Stimulated activated CD4-positive, alpha-beta T cell treated with anti-CD3 and anti-CD28 coated beads, Interleukin-4, amount 100 ng/mL, for 4 hours (primary cell): ENCODE measurements around the gene HOXC10.

ENCODE experiments used
- DNase-seq, 2 experiments: peaks; one replicate each; pipeline ENCODE4 v3.0.0-alpha.2; 2020

Gene HOXC10

DNA sequence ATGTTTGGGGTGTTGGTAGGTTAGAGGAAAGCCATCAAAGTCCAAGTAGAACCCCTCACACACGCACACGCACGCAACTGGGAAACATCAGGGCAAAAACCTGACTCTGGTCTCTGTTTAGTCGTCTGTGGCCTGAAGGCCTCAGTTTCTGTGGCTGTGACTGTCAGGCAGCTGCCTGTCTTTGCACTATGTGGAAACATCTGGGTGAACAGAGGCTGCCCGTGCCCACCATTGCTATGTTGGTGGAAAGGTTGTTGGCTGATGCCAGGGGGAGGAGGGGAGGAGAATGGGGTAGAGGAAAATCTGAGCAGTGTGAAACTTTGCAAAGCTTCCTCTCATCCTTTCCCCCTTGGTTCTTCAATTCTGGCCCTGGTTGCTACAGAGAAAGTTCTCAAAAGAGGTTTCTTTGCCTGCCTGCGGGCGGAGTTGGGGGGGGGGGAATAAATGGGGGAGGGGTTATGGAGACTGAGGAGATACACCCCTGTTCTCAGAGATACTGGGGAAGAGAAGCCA is 7.5 kb downstream of the HOXC10 start:
- no peak for DNase-seq

DNA sequence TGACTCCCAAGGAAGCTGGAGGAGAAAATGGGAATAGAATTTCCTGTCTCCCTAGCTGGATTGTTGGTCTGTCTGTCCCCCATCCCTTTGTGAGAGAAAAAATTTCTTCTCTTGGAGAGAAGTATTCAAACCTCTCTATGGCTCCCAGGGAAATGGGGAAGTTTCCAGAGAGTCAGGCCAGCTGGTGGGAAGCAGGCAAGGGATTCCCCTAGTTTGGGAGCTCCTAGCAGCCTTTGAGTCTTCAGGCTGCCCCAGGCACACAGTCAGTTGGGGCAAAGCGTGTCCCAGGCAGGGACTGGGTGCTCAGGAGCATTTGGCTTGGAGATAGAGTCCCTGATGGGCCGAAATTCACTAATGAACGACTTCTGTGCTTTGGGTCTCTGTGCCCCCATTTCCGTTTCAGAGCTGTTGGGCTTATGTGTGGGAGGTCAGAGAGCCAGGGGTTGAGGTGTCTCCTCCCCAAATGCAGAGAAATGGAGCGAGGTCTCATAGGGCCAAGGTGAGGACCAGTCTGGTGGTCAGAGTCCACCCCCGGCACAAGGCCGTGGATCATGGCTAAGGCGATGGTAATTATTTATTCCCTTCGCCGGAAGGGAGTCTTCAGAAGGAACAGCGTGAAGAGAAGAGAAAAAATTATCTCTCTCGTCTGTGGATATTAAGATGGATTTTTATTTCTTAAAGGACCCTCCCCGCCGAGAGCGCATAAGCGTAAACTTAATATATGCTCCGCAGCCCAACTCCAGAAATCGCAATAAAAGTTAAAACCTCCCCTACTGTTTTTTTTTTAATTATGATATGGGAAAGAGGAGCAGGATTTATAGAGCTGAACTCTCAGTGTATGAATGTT is 8.4 kb downstream of the HOXC10 start:
- DNase-seq: no peak

DNA sequence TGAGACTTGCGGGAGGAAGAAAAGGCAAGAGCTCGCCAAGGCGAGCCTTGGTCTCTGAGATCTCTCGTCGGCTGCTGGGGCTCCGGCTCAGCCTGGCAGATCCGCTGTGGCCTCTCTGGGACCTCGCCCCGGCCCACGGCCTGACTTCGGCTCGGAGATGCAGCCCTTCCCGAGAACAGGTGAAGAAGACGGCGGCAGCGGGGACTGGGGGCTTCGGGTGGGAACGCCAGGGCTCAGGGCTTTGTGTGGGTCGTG is 9.0 kb downstream of the HOXC10 start:
- no peak for DNase-seq

DNA sequence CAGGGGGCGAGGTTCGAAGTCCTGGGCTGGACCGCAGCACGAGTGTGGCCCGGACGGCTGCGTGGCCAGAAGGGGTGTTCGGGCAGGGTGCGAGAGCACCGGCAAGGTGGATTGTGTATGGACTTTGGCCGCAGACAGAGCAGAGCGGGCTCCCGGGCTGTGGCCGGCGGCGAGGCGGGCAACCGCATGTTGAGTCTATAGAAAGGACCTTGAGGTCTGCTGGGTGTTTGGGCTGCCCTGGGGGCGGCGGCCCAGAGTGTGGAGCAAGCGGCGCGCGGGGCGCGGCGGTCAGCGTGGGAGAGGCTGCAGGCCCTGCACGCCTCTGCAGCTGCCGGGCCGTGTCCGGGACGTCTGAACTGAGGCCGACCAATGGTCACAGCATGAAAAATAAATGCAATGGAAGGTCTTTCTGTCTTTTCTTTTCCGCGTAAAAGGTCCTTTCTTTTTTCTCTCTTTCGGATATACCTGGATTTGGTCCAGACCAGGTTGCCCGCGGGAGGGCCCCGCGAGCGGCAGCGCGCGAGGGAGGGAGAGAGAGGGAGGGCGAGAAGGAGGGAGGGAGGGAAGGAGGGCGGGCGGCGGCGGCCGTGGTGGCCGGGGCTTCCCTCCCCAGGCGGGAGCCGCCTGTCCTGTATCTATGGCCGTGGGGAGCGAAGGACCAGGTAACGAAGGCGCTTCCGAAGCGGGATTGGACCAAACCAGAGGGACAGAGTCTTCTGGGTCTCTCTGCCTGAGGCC is 9.5 kb downstream of the HOXC10 start:
- no peak for DNase-seq

DNA sequence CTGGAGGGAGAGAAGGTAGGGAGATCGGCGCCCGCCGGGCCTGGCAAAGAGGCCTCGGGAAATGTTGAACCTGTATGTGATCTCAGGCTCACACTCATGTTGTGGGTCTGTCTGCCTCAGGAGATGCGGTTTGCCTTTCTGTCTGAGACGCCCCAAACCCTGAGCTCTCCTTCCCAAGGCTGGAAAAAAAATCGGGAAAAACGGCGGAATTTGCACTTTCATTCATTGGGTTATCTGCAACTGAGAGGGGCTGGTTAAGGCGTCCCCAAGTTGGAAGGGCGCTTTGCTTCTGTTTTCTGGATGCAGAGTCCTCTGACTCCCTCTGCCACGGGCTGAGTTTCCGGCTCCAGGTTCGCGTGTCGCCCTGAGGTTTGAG is 10.0 kb downstream of the HOXC10 start:
- no peak for DNase-seq

DNA sequence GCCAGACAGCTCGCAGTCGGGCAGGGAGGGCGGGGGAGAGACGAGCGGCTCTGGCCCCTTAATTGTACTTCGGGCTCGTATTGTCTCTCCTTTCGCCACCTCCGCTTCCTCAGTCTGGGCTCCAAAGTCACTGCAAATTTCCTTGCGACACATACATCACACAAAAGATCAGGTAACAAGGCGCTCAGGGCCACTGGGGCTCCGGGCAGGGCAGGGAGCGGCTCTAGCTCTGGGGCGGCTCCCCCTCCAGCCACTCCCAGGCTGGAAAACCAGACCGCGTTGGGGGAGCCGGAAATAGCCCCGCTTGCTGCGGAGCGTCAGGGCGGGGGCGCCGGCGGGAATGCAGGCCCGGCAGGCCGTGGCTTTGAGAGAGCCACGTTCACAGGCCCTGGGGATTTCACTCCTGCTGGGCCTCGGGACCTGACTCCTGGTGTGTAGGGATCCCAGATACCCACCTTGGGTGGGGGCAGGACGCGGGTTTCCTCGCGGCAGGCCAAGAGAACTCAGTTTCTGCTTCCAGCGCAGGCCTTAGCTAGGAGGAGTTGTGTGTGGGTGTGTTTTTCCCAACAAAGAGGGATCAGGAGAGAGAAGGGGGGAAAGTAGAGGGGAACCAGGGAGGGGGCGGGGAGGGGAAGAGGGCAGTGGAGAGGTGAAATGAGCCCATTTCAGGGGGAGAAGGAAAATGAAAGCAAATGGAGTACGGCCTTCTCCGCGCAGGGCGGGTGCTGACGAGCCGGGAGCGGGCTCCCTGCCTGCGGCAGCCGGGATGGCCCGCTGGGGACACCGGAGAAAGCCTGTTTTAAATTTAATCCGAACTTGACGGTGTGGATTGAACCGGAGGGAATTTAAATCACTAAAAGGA is 10.7 kb downstream of the HOXC10 start:
- DNase-seq: no peak

DNA sequence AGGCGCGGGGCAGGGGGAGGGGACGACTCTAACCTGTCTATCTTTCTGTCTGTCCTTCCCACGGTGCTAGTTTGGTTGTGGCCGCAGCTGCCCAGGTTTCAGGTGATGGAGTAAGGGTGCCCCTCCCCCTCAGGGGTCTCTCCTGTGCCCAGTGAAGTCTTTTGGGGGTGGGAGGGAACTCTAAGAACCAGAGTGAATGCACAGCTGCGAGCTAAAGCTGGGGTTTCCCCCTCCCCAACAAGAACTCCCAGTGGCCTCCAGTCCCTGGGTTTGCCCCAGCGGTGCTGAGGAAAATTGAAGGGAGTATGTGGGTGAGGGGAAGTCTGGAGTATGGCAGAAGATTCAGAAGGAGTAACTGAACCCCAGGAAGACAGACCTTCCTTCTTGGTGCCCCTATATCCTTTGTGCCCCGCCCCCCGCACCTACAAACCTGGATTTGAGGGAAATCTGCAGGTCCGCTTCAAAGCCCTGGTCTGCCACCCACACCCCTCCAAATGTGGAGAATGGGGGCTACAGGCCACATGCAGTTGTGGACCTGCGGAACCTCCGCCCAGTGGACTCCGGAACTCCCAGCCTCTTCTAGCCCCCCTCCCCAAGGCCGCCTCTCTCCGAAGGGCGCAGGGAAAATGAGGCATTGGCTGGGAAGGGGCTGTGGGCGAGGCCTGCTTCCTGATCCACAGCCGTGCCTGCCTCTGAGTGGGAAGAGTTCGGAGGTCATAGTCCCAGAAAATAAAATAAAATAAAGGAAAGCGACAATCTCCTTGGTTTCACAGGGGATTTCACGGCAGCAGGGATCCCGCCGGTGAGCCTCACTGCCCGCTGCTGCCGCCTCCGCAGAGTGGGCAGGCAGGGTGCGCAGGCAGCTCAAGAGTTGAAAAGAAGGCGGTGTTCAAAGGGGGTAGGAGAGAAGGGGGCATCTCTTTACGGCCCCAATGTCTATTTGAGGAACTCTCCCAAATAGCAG is 11.6 kb downstream of the HOXC10 start:
- DNase-seq: no peak

DNA sequence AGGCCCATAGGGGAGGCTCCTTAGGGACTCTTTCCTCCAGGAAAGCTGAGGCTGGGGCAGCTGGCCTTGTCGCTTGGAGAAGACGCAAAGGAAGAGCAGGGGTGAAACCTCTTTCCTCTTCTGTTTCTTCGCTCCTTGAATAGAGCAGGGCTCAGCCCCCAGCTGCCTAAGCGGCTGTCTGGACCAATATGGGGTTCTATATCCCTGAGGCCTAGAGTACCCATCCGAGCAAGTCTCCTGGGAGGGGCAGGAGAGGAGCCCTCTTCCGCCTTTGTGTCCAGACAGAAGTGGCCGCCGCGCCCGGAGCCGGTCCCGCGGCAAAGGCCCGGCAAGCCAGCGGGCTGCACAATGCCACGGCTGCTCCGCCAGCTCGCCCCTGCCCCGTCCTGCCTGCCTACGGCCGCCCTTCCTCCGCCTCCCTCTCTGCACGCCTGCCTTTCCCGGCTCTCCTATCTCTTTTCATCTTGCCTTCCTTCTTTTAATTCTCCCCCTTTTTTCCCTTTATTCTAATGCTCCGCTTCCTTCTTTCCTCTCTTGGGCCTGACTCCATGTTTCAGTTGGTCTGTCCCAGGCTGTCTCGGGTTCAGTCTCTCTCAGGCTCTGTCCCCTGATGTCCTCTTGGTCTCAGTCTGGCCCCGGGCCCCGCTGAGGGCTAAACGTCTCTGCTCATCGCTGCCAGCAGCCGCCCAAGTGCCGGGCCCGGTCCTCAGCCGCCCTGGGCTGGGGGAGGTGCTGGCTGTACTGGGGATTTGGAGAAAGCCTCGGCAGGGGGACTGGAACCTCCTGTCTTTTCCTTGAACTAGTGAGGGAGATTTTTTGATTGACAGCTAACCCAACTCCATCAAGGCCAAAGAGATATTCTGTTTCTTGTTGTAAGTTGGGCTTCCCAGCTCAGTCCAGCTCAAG is 12.5 kb downstream of the HOXC10 start:
- DNase-seq: no peak

DNA sequence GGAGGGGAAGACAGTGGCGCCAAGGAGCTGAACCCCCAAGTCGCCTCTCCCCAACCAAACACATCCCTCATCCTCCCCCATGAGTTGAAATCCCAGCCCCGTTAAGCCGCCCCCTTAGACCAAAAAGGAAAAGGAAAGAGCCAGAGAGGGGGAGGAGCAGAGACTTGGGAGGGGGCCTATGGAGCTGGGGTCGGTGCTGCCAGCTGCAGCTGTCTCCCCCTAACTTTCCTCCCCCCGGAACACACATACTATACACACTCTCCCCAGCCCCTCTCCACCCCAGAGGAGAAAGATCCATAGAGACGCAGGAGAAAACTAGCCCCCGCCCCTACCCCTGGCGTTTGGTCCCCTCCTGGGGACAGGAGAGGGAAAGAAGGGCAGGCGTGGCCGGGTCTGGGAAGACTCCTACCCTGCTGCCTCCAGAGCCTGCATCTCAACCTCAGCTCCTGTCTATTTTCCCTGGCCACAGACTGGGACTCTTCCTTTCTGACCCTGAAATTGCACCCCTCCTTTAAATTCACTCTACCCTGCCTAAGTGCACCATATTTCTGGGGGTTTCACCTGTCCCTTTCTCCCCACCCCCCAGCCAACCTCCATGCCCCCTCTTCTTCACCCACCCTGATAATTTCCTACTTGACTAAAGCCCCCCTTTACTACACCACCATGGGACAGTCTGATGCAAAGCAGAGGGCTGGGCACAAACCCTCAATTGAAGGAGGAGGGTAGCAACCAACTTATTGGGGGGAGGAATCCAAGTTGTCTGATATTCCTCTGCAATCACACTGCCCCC is 13.4 kb downstream of the HOXC10 start:
- DNase-seq: no peak

DNA sequence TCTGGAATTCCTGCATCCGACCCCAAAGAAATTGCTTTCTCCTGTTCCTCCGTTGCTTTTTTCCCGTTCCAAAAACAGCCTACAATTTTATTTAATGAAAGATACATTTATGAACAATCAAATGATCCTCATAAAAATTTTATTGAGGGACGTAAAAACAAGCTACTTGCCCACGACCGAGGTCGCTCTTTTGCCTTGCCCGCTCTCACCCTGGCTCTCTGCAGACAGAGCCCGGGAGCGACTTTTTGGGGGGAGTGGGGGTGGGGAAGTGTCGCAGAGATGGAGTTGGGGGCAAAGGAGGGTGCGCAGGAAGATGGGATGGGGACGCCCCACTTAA is 13.9 kb downstream of the HOXC10 start:
- no peak for DNase-seq

DNA sequence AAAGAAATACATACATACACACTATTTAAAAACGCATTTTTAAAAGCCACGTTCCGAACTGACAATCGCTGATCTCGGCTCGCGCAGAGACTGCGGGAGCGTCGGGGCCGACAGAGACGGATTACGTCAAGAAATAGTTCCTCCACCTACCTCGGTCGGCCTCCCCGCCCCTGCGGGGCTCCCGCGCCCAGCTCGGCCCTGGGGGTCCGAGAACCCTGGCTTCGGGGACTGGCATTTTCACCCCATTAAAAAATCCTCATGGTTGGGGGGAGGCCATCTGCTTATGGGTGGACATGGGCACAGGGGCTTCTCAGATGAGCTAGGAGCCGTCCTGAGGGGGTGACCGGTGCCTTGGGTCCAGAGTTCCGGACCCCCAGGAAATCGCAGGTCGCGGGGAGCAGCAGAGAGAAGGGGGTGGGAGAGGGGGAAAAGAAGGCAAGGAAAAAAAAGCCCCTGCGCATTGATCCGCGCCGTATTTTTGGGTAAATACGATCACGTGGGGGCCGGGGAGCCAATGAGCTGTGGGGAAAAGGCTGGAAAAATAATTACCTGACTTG is 14.7 kb downstream of the HOXC10 start:
- DNase-seq: no peak

DNA sequence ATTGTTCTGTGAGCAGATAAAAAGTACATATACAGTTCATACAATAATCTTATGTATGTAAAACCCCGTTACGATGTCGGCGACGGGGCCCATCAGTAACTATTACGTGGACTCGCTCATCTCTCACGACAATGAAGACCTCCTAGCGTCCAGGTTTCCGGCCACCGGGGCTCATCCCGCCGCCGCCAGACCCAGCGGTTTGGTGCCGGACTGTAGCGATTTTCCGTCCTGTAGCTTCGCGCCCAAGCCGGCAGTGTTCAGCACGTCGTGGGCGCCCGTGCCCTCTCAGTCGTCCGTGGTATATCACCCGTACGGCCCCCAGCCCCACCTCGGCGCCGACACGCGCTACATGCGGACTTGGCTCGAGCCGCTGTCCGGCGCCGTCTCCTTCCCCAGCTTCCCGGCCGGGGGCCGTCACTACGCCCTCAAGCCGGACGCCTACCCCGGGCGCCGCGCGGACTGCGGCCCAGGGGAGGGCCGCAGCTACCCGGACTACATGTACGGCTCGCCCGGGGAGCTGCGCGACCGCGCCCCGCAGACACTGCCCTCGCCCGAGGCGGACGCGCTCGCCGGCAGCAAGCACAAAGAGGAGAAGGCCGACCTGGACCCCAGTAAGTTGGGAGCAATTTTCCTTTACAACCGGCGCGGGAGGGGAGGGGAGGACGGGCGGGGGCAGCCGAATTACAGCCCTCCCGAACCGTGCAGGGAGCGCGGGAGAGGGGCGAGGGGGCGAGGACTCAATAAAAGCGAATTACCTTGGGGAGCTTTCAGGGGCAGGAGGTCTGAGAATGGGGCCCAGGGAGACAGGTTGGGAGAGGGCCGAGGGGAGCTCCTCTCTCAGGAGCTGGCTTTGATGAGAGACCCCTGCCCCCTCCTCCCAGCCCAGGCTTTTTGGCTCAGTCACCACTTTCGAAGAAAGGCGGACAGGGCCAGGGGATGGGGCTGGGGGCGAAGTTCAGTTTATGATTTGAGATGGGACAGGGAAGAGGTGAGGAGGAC is 15.5 kb downstream of the HOXC10 start, which contains the start of gene HOXC9:
Gene HOXC9 (plus strand): TSS at position 46 of the 999 bp plus-strand sequence. CDS start 28 bp downstream, at position 74.
- DNase-seq: no peak

DNA sequence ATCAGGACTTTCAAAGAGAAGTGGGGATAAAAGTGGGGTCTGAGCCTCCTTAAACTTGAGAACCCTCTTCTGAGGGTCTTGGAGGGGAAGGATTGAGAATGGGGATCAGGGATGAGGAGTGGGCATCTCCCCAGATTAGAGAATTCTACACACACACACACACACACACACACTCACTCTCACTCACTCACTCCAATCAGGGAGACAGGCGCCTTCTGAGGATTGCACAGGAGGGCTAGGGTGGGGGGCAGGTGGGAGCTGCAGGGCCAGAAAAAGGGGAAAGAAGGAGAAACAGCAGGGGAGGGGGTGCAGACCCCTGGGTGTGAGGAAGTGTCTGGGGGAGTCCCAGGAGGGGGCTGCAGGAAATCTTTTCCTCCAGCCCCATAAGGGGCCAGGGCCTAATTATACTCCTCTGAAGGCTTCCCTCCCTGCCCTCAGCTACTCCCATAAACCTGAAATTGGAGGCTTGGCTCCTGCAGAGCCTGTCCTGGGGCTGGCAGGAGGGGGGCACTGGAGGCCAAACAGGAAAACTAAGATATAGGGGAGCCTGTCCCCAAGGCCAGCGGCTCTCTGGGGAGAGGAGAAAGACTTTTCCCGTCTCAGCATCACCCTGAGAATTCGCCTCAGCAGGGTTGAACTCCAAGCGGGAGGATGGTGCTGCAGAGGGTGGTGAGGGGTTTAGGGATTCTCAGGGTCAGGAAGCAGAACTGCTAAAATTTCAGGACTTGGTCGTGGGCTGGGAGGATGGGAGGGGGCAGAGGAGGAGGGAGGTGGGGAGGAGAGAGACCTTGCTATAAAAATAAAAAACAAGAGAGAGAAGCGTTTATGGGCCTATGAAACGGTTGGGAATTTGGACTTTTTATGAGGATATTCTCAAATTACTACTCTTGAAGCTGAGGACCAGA is 16.6 kb downstream of the HOXC10 start:
- no peak for DNase-seq

DNA sequence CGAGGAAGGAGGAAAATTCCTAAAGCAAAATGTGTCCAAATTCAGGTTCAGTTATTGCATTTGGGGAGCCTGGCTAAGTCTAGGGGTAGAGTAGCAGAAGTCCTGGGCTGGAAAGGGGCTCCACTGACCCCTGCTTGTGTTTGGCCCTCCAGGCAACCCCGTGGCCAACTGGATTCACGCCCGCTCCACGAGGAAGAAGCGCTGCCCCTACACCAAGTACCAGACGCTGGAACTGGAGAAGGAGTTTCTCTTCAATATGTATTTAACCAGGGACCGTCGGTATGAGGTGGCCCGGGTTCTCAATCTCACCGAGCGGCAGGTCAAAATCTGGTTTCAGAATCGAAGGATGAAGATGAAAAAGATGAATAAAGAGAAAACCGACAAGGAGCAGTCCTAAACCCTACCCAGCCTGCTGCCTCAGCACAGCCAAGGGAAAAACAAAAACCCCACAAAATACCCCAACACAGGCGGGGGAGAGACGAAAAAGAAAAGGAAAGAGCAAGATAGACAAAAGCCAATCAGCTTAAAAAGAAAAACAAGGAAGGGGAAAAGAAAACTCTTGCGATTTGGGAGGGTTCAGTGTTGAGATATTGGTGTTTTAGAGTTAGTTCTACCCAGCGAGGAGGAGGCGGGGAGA is 17.4 kb downstream of the HOXC10 start:
- DNase-seq: no peak

DNA sequence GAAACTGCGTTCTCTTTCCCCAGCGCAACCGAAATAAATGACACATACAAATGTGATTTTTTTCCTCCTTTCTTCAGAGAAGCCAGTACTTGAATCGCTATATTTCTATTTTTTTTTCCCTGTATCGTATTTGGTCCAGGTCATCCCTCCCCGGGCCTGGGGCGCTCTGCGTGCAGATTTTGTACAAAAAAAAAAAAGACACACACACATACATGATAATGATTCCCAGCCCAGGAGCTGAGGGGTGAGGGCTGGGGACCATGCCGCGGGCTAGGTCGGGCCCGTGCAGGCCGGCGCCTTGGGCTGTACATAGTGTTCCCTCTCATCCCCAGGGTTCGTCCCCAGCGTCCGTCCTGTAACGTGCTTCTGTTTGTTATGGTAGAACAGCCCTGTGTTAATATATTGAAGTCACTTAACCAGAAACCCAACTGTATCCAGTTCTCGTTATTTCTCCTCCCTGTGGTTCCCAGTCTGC is 18.0 kb downstream of the HOXC10 start:
- DNase-seq: no peak

DNA sequence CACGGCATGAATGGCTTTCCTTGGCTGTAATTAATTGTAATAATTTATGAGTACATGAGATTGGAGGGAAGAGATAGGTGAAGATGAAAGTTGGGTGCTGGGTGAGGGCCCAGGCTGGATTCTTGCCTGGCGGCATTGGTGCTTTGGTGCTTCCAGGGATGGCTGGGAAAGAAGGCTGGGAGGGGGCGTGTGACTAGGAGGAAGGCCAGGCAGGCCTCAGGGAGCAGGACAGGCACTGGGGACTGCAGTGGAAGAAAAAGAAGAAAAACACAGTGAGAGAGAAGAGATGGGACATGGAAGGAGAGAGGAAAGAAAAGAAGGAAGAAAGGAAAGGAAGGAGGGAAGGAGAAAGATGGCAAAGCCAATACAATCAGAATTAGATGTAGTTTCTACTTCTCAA is 18.7 kb downstream of the HOXC10 start:
- DNase-seq: no peak
